ENCODE data around the gene SCYL3. TPM values are rescaled to one million over a fixed set of nuclear protein-coding genes. Genes with fewer than 3 reads are reported as not detected.

Gene SCYL3
- polyA plus RNA-seq, 3 donors, result 2.3 to 4.9 (median 3.6) TPM

DNA sequence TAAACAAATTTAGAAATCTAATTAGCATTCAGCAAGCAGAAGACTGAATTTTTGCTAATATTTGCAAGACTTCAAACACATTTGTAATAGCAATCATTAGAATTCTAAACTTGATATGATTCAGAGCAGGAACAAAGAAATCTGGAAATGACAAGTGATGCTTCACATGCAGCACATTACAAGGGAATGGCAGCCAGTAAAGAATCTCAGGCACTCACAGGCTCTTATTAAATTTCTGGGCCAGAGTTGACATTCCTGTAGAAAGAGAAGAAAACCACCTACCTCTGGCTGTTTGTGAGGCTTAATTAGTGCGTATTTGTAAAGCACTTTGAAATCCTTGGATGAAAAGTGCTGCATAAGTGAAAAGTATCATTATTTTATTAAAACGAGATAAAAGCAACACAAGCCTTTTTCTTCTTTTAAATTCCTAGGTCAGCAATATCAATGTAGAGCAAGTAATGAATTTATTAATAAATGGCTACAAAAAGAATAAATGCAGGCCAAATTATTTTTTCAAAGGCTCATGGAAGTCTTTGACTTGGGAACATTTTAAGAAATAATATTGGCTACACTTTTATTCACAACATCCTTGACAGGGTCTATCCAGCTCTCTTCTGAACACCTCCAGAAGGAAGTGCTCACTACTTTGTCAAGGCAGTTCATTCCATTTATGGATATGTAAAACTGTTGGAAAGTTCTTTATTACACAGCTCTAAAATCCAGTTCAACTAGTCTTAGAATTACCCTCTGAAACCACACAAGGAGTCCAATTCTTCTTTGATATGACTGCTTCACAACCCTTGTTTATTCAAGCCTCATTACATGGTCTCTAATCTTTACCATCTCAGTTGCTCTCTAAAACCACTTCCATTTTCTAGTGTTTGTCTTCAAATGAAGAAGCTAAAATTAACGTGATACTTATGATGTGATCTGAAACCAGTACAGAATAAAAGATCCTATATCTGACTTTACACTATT, 32.1 kb upstream of the SCYL3 start:
- no peaks in the 10 kb centered on the region for H3K4me1 ChIP-seq (ENCODE audit: control insufficient read depth in 1 of 2, insufficient read depth in 2 of 2, low read length in 2 of 2)
- no peak overlapping the region for H3K4me3 ChIP-seq (replicated peaks in 1 of 3; ENCODE audit: low read depth in 2 of 3, low read length in 3 of 3)
- H3K9me3 ChIP-seq (replicated peaks in 1 of 2; ENCODE audit: control insufficient read depth in 1 of 2, insufficient read depth in 1 of 2, low read length in 2 of 2), result no peaks in the 10 kb centered on the region
- WGBS (ENCODE audit: insufficient coverage), result no CpG with 5 or more reads among the region's 3 CpGs
- no peaks in the 10 kb centered on the region for H3K9me3 Mint-ChIP-seq
- TF ChIP-seq, protein P1, sequence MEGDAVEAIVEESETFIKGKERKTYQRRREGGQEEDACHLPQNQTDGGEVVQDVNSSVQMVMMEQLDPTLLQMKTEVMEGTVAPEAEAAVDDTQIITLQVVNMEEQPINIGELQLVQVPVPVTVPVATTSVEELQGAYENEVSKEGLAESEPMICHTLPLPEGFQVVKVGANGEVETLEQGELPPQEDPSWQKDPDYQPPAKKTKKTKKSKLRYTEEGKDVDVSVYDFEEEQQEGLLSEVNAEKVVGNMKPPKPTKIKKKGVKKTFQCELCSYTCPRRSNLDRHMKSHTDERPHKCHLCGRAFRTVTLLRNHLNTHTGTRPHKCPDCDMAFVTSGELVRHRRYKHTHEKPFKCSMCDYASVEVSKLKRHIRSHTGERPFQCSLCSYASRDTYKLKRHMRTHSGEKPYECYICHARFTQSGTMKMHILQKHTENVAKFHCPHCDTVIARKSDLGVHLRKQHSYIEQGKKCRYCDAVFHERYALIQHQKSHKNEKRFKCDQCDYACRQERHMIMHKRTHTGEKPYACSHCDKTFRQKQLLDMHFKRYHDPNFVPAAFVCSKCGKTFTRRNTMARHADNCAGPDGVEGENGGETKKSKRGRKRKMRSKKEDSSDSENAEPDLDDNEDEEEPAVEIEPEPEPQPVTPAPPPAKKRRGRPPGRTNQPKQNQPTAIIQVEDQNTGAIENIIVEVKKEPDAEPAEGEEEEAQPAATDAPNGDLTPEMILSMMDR (IDR thresholded peaks at IDR 0.05), result no peak
- H3K36me3 Mint-ChIP-seq, result peaks cover 0 to 3% of the 10 kb centered on the region in 2 donors
- intact Hi-C loops (cut with micrococcal nuclease), result loop anchor here in 1 of 2 donors (10.0 kb wide), 1 partner anchor 999 kb away; no protein-coding TSS in a partner anchor
- no peak overlapping the region for H3K27ac Mint-ChIP-seq
- no peaks in the 10 kb centered on the region for H3K36me3 ChIP-seq (replicated peaks in 1 of 2; ENCODE audit: control insufficient read depth in 1 of 2, insufficient read depth in 2 of 2, low read length in 2 of 2)
- no peak overlapping the region for H3K4me3 Mint-ChIP-seq
- H4K20me1 ChIP-seq (ENCODE audit: insufficient read depth, low read length), result no peaks in the 10 kb centered on the region
- H3K79me2 ChIP-seq (ENCODE audit: insufficient read depth, low read length), result no peaks in the 10 kb centered on the region
- H3K27me3 Mint-ChIP-seq (ENCODE audit: low read depth in 3 of 3), result no peaks in the 10 kb centered on the region
- H3K4me2 ChIP-seq (replicated peaks; ENCODE audit: extremely low read depth, low read length, poor library complexity, severe bottlenecking), result no peak overlapping the region
- DNase-seq, result no peak
- H2AFZ ChIP-seq (ENCODE audit: insufficient read depth, low read depth, low read length, poor library complexity, severe bottlenecking), result no peak overlapping the region
- no peaks in the 10 kb centered on the region for H3K27me3 ChIP-seq (ENCODE audit: control insufficient read depth in 2 of 2, insufficient read depth in 2 of 2, low read length in 2 of 2)
- no peaks in the 10 kb centered on the region for H3K4me1 Mint-ChIP-seq
- no peak overlapping the region for H3K27ac ChIP-seq (ENCODE audit: low read depth in 1 of 2, low read length in 2 of 2)
- no peak overlapping the region for H3K9ac ChIP-seq (ENCODE audit: insufficient read depth, low read length, poor library complexity, severe bottlenecking)

- H3K36me3 Mint-ChIP-seq, result peaks cover 0 to 3% of the 10 kb centered on the region in 2 donors
- H3K9me3 ChIP-seq (replicated peaks in 1 of 2; ENCODE audit: control insufficient read depth in 1 of 2, insufficient read depth in 1 of 2, low read length in 2 of 2), result no peaks in the 10 kb centered on the region
- H4K20me1 ChIP-seq (ENCODE audit: insufficient read depth, low read length), result no peaks in the 10 kb centered on the region
- WGBS (ENCODE audit: insufficient coverage), result 100% methylated on average over 1 of the region's 2 CpGs
- no peak overlapping the region for H3K4me2 ChIP-seq (replicated peaks; ENCODE audit: extremely low read depth, low read length, poor library complexity, severe bottlenecking)
- no peaks in the 10 kb centered on the region for H3K27me3 Mint-ChIP-seq (ENCODE audit: low read depth in 3 of 3)
- no peaks in the 10 kb centered on the region for H3K79me2 ChIP-seq (ENCODE audit: insufficient read depth, low read length)
- H3K4me1 ChIP-seq (ENCODE audit: control insufficient read depth in 1 of 2, insufficient read depth in 2 of 2, low read length in 2 of 2), result no peaks in the 10 kb centered on the region
- TF ChIP-seq, protein P1 (IDR thresholded peaks at IDR 0.05), result no peak
- H3K9me3 Mint-ChIP-seq, result no peaks in the 10 kb centered on the region
- no peak overlapping the region for H3K4me3 Mint-ChIP-seq
- no peaks in the 10 kb centered on the region for H3K4me1 Mint-ChIP-seq
- H3K27ac Mint-ChIP-seq, result no peak overlapping the region
- no peak overlapping the region for H3K4me3 ChIP-seq (replicated peaks in 1 of 3; ENCODE audit: low read depth in 2 of 3, low read length in 3 of 3)
- no peak overlapping the region for H2AFZ ChIP-seq (ENCODE audit: insufficient read depth, low read depth, low read length, poor library complexity, severe bottlenecking)
- no peak overlapping the region for H3K27ac ChIP-seq (ENCODE audit: low read depth in 1 of 2, low read length in 2 of 2)
- no peaks in the 10 kb centered on the region for H3K36me3 ChIP-seq (replicated peaks in 1 of 2; ENCODE audit: control insufficient read depth in 1 of 2, insufficient read depth in 2 of 2, low read length in 2 of 2)
- intact Hi-C loops (cut with micrococcal nuclease), result loop anchor here in 1 of 2 donors (10.0 kb wide), 1 partner anchor 1000 kb away; no protein-coding TSS in a partner anchor
- no peak overlapping the region for H3K9ac ChIP-seq (ENCODE audit: insufficient read depth, low read length, poor library complexity, severe bottlenecking)
- no peak for DNase-seq
- H3K27me3 ChIP-seq (ENCODE audit: control insufficient read depth in 2 of 2, insufficient read depth in 2 of 2, low read length in 2 of 2), result no peaks in the 10 kb centered on the region
These were observed 31.1 kb upstream of the SCYL3 start for GRCh38 chr1:169924829-169925228.
